Peyer's patch (tissue), 4 donors: ENCODE data around the gene TOMM22.

Experiments used
- CTCF ChIP-seq, 6 experiments: fragments of 450-650 bp in 4 of 6; fragments of 200-600 bp in 2 of 6; sonication (generic) in 1 of 6; IDR thresholded peaks; one replicate each; pipeline ENCODE4 v1.5.1; 2017 to 2019; ENCODE audit warnings: antibody characterized with exemption in 6 of 6, mild to moderate bottlenecking in 3 of 6, moderate library complexity in 1 of 6
- POLR2A ChIP-seq, 2 donors: fragments of 450-650 bp; IDR thresholded peaks; one replicate each; pipeline ENCODE4 v1.5.1; 2017; ENCODE audit warnings: antibody characterized with exemption in 2 of 2, mild to moderate bottlenecking in 2 of 2, moderate library complexity in 2 of 2

- TF ChIP-seq CTCF (IDR thresholded peaks at IDR 0.05) (no peak), POLR2A (IDR thresholded peaks at IDR 0.05) (no peak)
Measured at GRCh38 chr22:38710351-38710750, 28.6 kb downstream of the TOMM22 start.
